GM21390 (cell line): Measurements from ENCODE around the gene COBL.

Source experiments
- ATAC-seq: cut with Tn5 transposase; IDR thresholded peaks from one replicate; pipeline ENCODE4 v1.9.1; 2021; ENCODE audit not compliant: unreplicated experiment

The COBL gene

GRCh38 chr7:51316666-51317581 lies at the start of gene COBL:
Gene COBL, minus strand, starts transcription at chr7:51316809. Its CDS starts 176 bp downstream, at chr7:51316633.
- ATAC-seq, result no peak

GRCh38 chr7:51366172-51366728 lies 49.6 kb upstream of the COBL start:
- no peak for ATAC-seq

- no peak for ATAC-seq
These were observed 41.2 kb upstream of the COBL start for GRCh38 chr7:51357821-51358220.

- no peak for ATAC-seq
These were observed 40.4 kb upstream of the COBL start for GRCh38 chr7:51356849-51357516.

- ATAC-seq, result no peak
These were observed 38.3 kb upstream of the COBL start for GRCh38 chr7:51354897-51355296.

GRCh38 chr7:51354434-51354833 lies 37.8 kb upstream of the COBL start:
- ATAC-seq, result no peak

- ATAC-seq, result no peak
These were observed 35.8 kb upstream of the COBL start for GRCh38 chr7:51352174-51353100.

GRCh38 chr7:51351661-51352060 lies 35.1 kb upstream of the COBL start:
- no peak for ATAC-seq

DNA sequence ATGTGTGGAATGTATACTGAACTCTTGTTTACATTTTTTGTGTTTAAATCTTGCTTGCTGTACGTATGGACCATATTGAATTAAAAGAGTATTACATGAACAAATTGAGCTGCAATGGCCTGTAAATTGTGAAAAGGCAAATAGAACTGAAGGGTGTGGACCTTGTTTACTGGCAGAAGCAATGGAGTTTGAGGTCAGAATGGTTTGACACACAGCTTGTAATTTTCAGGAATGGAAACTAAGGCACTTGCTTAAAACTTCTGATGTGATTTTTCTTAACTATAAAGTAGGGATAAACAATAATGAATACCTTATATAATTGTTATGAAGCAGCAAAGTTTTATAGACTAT lies 33.9 kb upstream of the COBL start:
- ATAC-seq, result no peak

DNA sequence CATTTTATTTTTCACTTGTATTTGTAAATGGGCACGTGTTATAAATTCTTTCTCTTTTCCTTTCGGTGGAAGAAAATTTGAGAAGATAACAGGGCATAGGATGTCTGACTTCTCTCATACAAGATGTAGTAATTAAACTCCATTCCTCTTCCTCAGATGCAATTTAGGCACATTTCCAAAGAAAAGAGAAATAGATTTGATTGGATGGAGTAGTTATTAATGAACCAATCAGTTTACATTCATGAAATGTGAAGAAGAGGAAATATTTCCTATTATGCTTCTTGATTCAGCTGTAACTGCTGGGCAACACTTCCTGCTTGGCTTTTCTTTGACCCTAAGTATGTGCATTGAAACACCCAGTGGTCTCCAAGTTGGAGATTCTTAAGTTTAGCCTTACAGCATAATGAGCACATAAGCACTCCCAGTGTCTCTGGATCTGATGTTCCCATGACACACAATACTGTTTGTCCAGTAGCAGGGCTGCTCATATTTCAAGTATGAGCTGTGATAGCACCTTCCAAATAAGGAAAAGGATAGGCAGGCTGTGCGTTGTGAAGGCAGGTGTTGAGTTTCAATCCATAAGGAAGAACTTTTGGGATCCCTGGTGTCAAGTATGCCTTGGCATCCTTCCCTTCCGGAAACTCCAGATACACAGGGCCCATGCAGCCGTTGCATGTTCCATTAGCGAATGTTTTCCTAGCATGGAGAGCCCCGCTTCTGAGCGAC lies 33.4 kb upstream of the COBL start:
- no peak for ATAC-seq

- no peak for ATAC-seq
These were observed 29.5 kb upstream of the COBL start for GRCh38 chr7:51346126-51346525.

GRCh38 chr7:51344406-51345138 lies 28.0 kb upstream of the COBL start:
- no peak for ATAC-seq

DNA sequence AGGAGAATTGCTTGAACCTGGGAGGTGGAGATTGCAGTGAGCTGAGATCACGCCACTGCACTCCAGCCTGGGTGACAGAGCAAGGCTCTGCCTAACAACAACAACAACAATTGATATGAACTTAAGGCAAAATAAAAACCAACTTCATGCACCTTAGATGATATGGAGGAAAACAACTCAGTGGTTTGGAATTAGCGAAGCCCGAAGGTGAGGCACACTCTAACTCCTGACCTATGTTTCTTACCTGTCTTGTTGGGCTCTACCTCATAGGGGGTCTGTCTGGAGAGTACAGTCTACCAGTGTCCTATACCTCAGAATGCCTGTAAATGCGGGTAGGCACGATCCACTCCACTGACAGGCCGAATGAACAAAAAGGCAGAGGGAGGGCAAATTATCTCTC lies 24.3 kb upstream of the COBL start:
- no peak for ATAC-seq

GRCh38 chr7:51340029-51340838 lies 23.6 kb upstream of the COBL start:
- no peak for ATAC-seq

DNA sequence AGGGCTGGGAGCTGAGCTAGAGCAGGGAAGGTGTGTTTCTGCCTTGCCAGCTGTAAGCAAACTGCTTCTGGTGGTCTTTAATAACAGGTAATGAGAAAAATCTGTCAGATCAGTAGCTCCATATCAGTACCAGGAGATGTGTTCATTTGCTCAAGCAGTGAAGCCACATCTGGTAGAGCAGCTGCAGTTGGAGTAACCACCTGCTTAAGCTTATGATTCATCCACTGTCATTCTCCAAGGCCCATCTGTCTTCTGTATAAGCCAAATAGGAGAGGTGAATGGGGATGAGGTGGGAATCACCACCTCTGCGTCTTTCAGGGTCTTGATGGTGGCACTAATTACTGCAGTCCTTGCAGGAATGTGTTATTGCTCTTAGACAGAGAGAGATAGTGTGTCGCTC lies 18.4 kb upstream of the COBL start:
- ATAC-seq, result no peak

DNA sequence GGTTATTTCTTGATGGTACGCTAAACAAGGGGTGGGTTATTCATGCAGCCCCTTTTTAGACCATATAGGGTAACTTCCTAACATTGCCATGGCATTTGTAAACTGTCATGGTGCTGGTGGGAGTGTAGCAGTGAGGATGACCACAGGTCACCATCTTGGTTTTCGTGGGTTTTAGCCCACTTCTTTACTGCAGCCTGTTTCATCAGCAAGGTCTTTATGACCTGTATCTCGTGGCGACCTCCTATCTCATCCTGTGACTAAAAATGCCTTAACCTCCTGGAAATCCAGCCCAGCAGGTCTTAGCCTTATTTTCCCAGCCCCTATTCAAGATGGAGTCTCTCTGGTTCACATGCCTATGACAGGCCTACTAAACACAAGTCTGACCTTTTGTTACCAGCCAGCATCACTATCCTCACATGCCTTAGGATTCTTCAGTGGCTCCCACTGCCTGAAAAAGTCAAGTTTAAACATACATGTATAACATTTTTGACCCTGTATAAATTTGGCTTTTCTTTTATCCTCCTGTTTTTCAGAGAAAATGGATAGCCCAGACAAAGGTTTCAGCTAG lies 13.2 kb upstream of the COBL start:
- no peak for ATAC-seq

DNA sequence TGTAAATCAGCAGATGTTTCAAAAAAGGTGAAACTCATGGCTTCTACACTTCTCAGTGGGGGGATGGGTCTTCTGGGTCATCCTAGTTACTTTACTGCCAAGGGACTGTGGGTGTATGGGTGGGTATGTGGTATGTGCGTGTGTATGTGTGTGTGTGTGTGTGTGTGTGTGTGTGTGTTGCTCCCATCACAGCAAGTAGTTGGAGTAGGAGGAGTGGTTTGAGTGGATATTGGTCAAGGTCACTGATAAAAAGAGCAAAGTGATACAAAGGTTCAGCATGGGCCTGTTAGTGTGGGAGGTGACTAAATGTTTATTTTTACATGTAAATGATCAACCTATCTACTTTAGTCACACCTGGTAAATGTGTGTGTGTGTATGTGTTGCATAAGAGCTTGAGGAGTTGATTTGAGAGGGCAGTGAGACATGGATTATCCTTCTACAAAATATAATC lies 11.8 kb upstream of the COBL start:
- ATAC-seq, result no peak

- no peak for ATAC-seq
These were observed 10.7 kb upstream of the COBL start for GRCh38 chr7:51327287-51327717.
